ENCODE results near the gene TPRG1L.

GRCh38 chr1:3651930-3652547 is 27.2 kb downstream of the TPRG1L start, which contains the start of gene TP73:
- TF ChIP-seq CTCF (IDR thresholded peaks at IDR 0.05; ENCODE audit: low read length) (no peak), EZH2 (optimal IDR thresholded peaks at IDR 0.05; ENCODE audit: low read depth, low read length) (no peak), EZH2phosphoT487 (IDR thresholded peaks at IDR 0.05; ENCODE audit: low read length) (no peak)

All from MM.1S (cell line).